ENCODE measurements around the gene ARSA. TPM values are rescaled to one million over a fixed set of nuclear protein-coding genes. Genes with fewer than 3 reads are reported as not detected.

ARSA gene
- total and polyA plus RNA-seq, 2 donors (not counting 3 experiments of a cell fraction or from before 2014, with no cell fraction given): 22.3 to 33.6 TPM

DNA sequence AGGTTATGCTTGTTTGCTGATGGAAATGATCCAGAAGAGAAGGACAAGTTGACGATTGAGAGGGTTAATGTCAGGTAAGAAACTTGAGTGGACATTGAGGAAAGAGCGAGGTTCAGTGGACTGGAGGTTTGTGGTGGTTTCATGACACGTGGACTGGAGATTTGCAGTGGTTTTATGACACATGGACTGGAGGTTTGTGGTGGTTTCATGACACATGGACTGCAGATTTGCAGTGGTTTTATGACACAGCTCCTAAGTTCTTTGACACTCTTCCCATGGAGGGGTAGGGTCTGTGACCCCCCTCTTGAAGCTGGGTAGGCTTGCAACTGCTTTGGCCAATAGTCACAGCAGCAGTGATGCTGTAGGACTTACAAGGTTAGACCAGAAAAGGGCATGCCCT is 32.8 kb downstream of the ARSA start:
- FAIRE-seq: no peak

More for the DNA sequence above, 32.8 kb downstream of the ARSA start:
- BruUV-seq (replicated peaks): no TSS peak
- H4K20me1 ChIP-seq (replicated peaks; ENCODE audit: control insufficient read depth, extremely low read depth, insufficient read depth, low read length): no peaks in the 10 kb centered on the region
- POLR2A ChIA-PET: no interaction called here
- no peak overlapping the region for H3K9ac ChIP-seq (replicated peaks; ENCODE audit: extremely low read depth, insufficient read depth, low read length)
- dilution Hi-C loops (cut with MboI; ENCODE audit: extremely low pct_ligation_motif_present, low sequenced_read_pairs) (no loop called here), intact Hi-C loops (cut with micrococcal nuclease) (no loop called here)
- CTCF ChIA-PET: no interaction called here
- no peak overlapping the region for H2AFZ ChIP-seq (ENCODE audit: low read depth, low read length)
- H3K79me2 ChIP-seq (ENCODE audit: control insufficient read depth, insufficient read depth, low read length): no peaks in the 10 kb centered on the region
- no peak overlapping the region for H3K27ac ChIP-seq (ENCODE audit: insufficient read depth, low read depth, low read length)
- no peak overlapping the region for H3K4me2 ChIP-seq (ENCODE audit: insufficient read depth, low read length)
- H3K36me3 ChIP-seq (ENCODE audit: control insufficient read depth in 2 of 2, extremely low read depth in 1 of 2, insufficient read depth in 2 of 2, low read length in 2 of 2): no peaks in the 10 kb centered on the region
- no peak for DNase-seq (ENCODE audit: low read depth, low spot score)
- no peak overlapping the region for H3K4me3 ChIP-seq (replicated peaks in 1 of 3; ENCODE audit: insufficient read depth in 1 of 3, low read depth in 1 of 3, low read length in 3 of 3)
- peaks cover 7 to 15% of the 10 kb centered on the region in 2 experiments for H3K27me3 ChIP-seq (ENCODE audit: control insufficient read depth in 2 of 2, insufficient read depth in 2 of 2, low read length in 2 of 2)
- no peaks in the 10 kb centered on the region for H3K4me1 ChIP-seq (ENCODE audit: control insufficient read depth, extremely low read depth, insufficient read depth, low read length)
- TF ChIP-seq, protein P1, sequence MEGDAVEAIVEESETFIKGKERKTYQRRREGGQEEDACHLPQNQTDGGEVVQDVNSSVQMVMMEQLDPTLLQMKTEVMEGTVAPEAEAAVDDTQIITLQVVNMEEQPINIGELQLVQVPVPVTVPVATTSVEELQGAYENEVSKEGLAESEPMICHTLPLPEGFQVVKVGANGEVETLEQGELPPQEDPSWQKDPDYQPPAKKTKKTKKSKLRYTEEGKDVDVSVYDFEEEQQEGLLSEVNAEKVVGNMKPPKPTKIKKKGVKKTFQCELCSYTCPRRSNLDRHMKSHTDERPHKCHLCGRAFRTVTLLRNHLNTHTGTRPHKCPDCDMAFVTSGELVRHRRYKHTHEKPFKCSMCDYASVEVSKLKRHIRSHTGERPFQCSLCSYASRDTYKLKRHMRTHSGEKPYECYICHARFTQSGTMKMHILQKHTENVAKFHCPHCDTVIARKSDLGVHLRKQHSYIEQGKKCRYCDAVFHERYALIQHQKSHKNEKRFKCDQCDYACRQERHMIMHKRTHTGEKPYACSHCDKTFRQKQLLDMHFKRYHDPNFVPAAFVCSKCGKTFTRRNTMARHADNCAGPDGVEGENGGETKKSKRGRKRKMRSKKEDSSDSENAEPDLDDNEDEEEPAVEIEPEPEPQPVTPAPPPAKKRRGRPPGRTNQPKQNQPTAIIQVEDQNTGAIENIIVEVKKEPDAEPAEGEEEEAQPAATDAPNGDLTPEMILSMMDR (IDR thresholded peaks at IDR 0.05; ENCODE audit: extremely low read depth in 1 of 2, insufficient read depth in 1 of 2, low read depth in 1 of 2, low read length in 2 of 2): no peak
- TF ChIP-seq GATA2 (IDR thresholded peaks at IDR 0.05; ENCODE audit: insufficient read depth, insufficient read length, low read depth, low read length) (no peak), POLR2A (IDR thresholded peaks at IDR 0.05; ENCODE audit: low read depth, low read length) (no peak), JUN (IDR thresholded peaks at IDR 0.05; ENCODE audit: borderline replicate concordance, insufficient read depth, insufficient read length, low read depth) (no peak), EZH2 (IDR thresholded peaks at IDR 0.05; ENCODE audit: borderline replicate concordance, low read depth, low read length, severe bottlenecking) (no peak), FOS (IDR thresholded peaks at IDR 0.05; ENCODE audit: borderline replicate concordance, insufficient read depth, low read length) (no peak), POLR2AphosphoS5 (IDR thresholded peaks at IDR 0.05; ENCODE audit: insufficient read depth, low read depth, low read length) (no peak), MYC (IDR thresholded peaks at IDR 0.05; ENCODE audit: low read depth, low read length) (no peak)
- TF ChIP-seq, protein P2, sequence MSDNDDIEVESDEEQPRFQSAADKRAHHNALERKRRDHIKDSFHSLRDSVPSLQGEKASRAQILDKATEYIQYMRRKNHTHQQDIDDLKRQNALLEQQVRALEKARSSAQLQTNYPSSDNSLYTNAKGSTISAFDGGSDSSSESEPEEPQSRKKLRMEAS (IDR thresholded peaks at IDR 0.05; ENCODE audit: insufficient read depth, insufficient read length): no peak
- no peaks in the 10 kb centered on the region for H3K9me1 ChIP-seq (replicated peaks; ENCODE audit: control insufficient read depth, extremely low read depth, insufficient read depth, low read length)
- no peaks in the 10 kb centered on the region for H3K9me3 ChIP-seq (replicated peaks; ENCODE audit: control insufficient read depth, insufficient read depth, low read length)
